GM12891 (cell line): ENCODE measurements around the gene NDRG3. TPM values are rescaled to one million over a fixed set of nuclear protein-coding genes. Genes with fewer than 3 reads are reported as not detected.

Experiments
- DNase-seq: peaks from one replicate; pipeline ENCODE4 v3.0.0; 2011; ENCODE audit warnings: low spot score; ENCODE audit not compliant: insufficient read length
- FAIRE-seq: peaks from 2 replicates; lab custom pipeline; 2011; peaks lifted over from hg19 to GRCh38; lab: Jason Lieb, UNC
- PAX5 ChIP-seq: IDR thresholded peaks from 2 replicates; pipeline ENCODE4 v1.6.1; 2011; ENCODE audit warnings: low read length, moderate library complexity, mild to moderate bottlenecking; ENCODE audit not compliant: insufficient read depth, severe bottlenecking
- POLR2A ChIP-seq: IDR thresholded peaks from 2 replicates; pipeline ENCODE4 v1.6.1; 2011; ENCODE audit warnings: low read depth, low read length, control low read depth
- POLR2AphosphoS5 ChIP-seq: IDR thresholded peaks from 2 replicates; pipeline ENCODE4 v1.6.1; 2011; ENCODE audit warnings: low read depth, low read length, control low read depth
- POU2F2 ChIP-seq: IDR thresholded peaks from 2 replicates; pipeline ENCODE4 v1.6.1; 2011; ENCODE audit warnings: low read depth, mild to moderate bottlenecking, control low read depth, low read length, moderate library complexity
- SPI1 ChIP-seq: IDR thresholded peaks from 2 replicates; pipeline ENCODE4 v1.6.1; 2011; ENCODE audit warnings: low read depth, low read length, control low read depth
- TAF1 ChIP-seq: IDR thresholded peaks from 2 replicates; pipeline ENCODE4 v1.6.1; 2011; ENCODE audit warnings: low read depth, low read length, control low read depth
- polyA plus RNA-seq: library from polyadenylated mRNA; unstranded; fragments of >200 nt; gene quantifications from one replicate; pipeline ENCODE4 v1.2.1, GENCODE V29; 2012; ENCODE audit warnings: low read depth, missing spikeins, inconsistent platforms; ENCODE audit not compliant: missing spikeins

Gene NDRG3
- polyA plus RNA-seq = 9.7 TPM

GRCh38 chr20:36745927-36746659 is at the start of gene NDRG3:
NDRG3 (minus strand) TSS chr20:36746090; CDS start chr20:36721735, 24,355 bp downstream.
- DNase-seq = peak; percentile 93
- TF ChIP-seq PAX5 (no peak), TAF1 (peak; percentile 48; the same call in 1 of the 2 replicates), POLR2AphosphoS5 (0 out of 2 replicates have a peak, but pooled peaks have one; percentile 30), POLR2A (peak; percentile 59; the same call in 1 of the 2 replicates), POU2F2 (no peak), SPI1 (no peak)
- peak; percentile 86 for FAIRE-seq

- no peak for FAIRE-seq
These were observed 48.2 kb upstream of the NDRG3 start for GRCh38 chr20:36794116-36794474.

DNA sequence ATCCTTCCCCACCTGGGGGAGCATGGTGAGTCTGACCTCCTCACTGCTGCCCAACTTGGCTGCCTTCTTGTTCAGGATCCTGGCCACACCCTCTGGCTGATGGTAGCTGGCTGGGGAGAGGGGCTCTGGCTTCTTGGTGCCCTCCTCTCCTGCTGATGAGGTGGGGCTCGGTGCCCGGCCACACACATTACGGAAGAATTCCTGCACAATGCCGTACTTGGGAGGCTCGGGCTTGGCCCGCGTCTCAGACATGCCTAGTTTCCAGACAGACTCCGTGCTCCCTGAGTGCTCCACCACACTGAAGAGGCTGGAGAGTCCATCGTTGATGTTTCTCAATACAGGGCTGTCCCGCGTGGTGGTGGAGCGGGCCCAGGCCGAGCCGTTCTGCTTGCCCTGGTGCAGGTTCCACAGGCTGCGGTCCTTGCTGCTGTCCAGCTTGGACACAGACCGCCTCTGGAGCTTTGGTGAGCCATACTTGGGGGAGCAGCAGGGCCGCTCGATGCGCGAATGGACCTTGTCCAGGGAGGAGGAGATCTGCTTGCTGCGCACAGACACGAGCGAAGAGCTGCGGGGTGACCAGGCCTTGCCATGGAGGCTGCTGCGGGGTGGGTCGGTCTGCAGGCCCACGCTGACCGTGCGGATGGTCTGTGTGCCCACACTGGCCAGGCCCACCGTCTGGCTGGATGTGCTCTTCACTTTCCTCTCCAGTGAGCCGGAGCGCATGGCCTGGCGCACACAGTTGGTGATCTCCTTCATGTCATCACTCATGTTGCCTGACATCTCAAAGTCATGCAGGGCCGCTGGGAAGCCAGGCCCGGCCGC is 47.6 kb upstream of the NDRG3 start:
- no peak for FAIRE-seq
- TF ChIP-seq POLR2AphosphoS5 (no peak), POU2F2 (no peak), TAF1 (no peak), POLR2A (no peak), SPI1 (no peak), PAX5 (no peak)
- no peak for DNase-seq

More at GRCh38 chr20:36794116-36794474, 48.2 kb upstream of the NDRG3 start:
- TF ChIP-seq POLR2AphosphoS5 (no peak), POLR2A (no peak), TAF1 (no peak), SPI1 (no peak), PAX5 (no peak), POU2F2 (no peak)
- DNase-seq = no peak

DNA sequence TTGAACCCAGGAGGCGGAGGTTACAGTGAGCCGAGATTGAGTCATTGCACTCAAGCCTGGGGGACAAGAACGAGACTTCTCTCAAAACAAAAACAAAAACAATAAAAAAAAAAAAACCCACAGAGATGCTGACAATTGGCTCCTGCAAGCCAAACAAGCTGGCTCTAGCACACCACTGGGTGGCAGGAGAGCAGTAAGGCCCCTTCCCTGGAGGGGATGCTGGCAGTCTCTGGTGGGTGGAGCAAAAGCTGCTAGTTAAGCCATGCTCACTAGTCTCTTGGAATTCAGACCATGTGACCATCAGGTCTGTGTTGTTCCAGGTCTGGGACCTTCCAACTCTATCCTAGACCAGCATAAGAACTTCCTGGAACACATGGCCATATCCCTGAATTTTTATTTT is 46.5 kb upstream of the NDRG3 start:
- peak; percentile 51 for FAIRE-seq
- TF ChIP-seq PAX5 = no peak
- no peak for TF ChIP-seq POU2F2
- no peak for TF ChIP-seq POLR2A
- TF ChIP-seq TAF1 = no peak
- no peak for TF ChIP-seq POLR2AphosphoS5
- TF ChIP-seq SPI1 = no peak
- peak; percentile 67 for DNase-seq

DNA sequence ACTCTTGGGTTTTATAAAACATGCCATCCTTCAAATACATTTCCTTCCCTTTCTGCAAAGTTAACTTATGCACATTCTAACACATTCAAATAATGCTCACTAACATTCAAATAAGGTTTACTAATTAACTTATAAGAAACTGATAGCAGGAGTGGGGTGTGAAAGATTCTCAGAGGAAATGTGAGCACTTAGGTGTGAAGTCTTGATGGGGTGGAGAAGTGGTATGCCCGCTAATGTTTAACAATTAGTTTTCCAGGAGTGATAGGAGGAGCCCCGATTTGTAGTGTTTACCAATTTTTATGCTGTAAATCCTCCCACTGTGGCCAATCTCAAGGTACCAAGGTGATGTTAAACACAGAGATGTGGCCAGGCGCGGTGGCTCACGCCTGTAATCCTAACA is 46.0 kb upstream of the NDRG3 start:
- DNase-seq (no peak), FAIRE-seq (no peak)
- TF ChIP-seq POLR2A (no peak), PAX5 (no peak), SPI1 (no peak), TAF1 (no peak)

DNA sequence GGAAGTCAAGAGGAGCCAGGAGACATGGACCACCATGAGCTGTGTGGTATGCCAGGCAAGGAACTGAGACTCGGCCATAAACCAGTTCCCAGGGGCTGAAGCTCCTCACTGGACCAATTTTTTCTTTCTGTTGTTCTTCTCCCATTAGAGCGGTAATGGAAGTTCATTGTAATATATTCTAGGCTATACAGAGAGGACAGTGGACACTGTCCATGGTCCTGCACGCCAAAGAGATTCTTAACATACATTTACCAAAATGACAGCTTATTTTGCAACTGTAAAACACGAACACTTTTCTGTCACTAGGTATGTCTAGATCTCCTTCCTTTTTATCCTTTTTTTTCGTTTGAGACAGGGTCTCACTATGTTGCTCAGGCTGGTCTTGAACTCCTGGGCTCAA is 40.8 kb upstream of the NDRG3 start:
- TF ChIP-seq POLR2AphosphoS5 (no peak), PAX5 (no peak), POLR2A (no peak), POU2F2 (no peak), SPI1 (no peak), TAF1 (no peak)
- no peak for DNase-seq
- FAIRE-seq = no peak

DNA sequence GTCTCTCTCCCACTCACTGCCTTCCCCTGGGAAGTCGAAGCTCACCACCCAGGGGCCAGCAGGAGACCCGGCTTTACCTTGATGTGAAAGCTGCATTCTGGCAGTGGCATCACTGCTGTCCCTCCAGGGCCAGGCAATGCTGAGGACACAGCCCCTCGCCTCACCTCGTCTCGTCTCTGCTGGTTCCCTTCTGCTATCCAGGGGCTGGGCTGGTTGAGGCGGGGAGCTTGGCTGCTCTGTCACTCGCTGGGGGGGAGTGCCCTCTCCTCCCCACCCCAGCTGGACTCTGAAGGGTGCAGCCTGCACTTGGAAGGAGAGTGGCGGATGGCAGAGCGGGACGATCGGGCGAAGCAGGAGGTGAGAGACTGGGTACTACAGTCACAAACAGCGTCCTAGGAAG is 40.4 kb upstream of the NDRG3 start:
- TF ChIP-seq POLR2A (no peak), PAX5 (no peak), POU2F2 (no peak), POLR2AphosphoS5 (no peak)
- DNase-seq = no peak
- FAIRE-seq = no peak

GRCh38 chr20:36785308-36785707 is 39.4 kb upstream of the NDRG3 start:
- no peak for TF ChIP-seq PAX5
- TF ChIP-seq POLR2A = no peak
- TF ChIP-seq TAF1 = no peak
- TF ChIP-seq POLR2AphosphoS5 = no peak
- TF ChIP-seq POU2F2 = no peak
- no peak for TF ChIP-seq SPI1
- FAIRE-seq = no peak
- no peak for DNase-seq

- TF ChIP-seq SPI1 (no peak), POLR2AphosphoS5 (no peak), TAF1 (no peak), POLR2A (no peak), POU2F2 (no peak), PAX5 (no peak)
- FAIRE-seq (no peak), DNase-seq (no peak)
These were observed 39.0 kb upstream of the NDRG3 start for GRCh38 chr20:36784900-36785299.

DNA sequence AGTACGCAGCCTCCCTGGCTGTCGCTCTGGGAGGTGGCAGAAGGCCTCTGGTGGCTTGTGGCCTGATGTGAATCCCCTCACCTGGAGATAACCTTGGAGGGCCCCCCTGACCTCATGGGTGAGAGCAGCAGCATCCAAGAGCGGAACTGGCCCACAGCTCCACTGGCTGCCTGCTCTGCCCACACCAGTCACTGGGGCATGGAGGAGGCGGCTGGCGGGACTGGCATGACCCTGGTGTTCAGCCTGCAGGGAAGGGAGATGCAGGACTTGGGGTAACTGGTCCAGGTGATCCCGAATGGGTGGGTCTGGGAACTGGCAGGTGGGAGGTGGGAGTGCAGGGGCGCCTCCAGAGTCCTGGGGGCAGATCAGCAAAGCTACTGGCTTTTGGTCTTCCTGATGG is 38.2 kb upstream of the NDRG3 start:
- DNase-seq = no peak
- FAIRE-seq = no peak
- TF ChIP-seq POLR2A (no peak), SPI1 (no peak), POU2F2 (no peak), PAX5 (no peak), POLR2AphosphoS5 (no peak), TAF1 (no peak)
